ENCODE results near the gene ADRA2C. TPM values are rescaled to one million over a fixed set of nuclear protein-coding genes. Genes with fewer than 3 reads are reported as not detected.

Gene ADRA2C
- total RNA-seq, 1 donor from 2014 or later: 6.2 TPM

DNA sequence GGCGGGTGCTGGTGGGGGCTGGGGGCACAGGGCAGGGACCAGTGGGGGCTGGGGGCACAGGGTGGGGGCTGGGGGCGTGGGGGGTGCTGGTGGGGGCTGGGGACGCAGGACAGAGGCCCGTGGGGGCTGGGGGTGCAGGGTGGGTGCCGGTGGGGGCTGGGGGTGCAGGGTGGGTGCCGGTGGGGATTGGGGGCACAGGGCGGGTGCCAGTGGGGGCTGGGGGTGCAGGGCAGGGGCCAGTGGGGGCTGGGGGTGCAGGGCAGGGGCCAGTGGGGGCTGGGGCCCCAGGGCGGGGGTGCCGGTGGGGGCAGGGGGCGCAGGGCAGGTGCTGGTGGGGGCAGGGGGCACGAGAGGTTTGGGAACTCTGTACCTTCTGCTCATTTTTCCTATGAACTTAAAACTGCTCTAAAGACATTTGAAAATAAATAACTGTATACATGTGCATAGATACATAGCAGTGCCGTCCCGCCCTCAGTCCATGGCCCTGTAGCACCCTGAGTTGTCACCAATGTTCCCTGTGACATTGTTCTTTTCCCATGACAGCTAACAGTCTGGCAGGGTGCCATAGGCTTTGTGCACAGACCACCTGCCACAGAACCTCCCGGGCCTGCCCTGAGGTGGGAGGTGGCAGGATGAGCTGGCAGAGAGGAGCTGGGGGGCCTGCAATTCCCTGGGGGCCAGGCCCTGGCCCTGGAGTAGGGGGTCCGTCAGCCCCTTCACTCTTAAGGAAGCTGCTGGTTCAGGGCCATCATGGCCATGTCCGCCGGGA lies 35.6 kb upstream of the ADRA2C start:
- intact Hi-C loops (cut with DNase I): no loop called here

DNA sequence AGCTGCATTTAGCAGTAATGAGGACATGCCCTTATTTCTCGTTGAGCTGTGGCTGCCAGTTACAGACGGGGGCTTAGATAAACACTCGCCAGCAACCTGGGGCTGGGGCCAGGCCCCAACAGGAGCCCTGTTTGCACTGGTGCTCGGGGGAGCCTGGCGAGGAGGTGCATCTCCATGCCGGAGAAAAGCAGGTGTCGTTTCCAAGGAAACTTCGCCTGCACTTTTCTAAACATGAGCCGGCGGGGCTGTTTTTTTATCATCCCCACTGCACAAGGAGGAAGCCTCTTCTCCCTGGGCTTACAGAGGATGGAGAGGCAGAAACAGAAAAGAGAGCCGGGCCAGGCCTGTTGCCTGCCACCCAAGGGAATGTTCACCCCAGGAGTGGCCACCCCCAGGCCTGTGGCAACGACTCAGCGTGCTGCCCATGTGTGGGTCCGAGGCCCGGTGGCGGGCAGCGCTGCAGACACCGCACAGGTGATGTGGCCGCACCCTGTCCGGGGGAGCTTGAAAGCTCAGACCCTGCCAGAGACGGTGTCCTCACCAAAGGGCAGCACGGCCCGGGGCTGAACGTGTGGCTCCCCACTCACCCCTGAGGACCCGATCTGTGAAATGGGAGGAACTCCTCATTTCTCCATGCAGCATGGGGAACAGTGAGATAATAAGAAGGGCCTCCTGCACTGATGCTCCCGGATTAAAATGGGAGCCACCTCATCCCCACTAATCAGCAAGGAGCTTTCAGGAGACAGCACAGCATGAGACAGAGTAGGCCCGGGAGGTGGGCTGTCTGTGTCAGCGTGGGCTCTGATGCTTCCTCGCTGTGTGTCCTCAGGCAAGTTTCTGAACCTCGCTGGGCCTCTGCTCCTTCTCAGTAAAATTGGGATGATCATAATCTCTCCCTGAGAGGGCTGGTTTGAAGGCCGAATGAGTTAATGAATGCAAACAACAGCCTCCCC lies 33.8 kb upstream of the ADRA2C start:
- ATAC-seq (ENCODE audit: poor library complexity) (no peak), DNase-seq (no peak)
- intact Hi-C loops (cut with DNase I): no loop called here

More for the DNA sequence above, 35.6 kb upstream of the ADRA2C start:
- DNase-seq (no peak), ATAC-seq (ENCODE audit: poor library complexity) (peak; percentile 38)

GRCh38 chr4:3733195-3733594 lies 33.0 kb upstream of the ADRA2C start:
- intact Hi-C loops (cut with DNase I): no loop called here
- no peak for DNase-seq
- ATAC-seq (ENCODE audit: poor library complexity): no peak

- DNase-seq (no peak), ATAC-seq (ENCODE audit: poor library complexity) (no peak)
- intact Hi-C loops (cut with DNase I): no loop called here
Measured at GRCh38 chr4:3735196-3735595, 31.0 kb upstream of the ADRA2C start.

DNA sequence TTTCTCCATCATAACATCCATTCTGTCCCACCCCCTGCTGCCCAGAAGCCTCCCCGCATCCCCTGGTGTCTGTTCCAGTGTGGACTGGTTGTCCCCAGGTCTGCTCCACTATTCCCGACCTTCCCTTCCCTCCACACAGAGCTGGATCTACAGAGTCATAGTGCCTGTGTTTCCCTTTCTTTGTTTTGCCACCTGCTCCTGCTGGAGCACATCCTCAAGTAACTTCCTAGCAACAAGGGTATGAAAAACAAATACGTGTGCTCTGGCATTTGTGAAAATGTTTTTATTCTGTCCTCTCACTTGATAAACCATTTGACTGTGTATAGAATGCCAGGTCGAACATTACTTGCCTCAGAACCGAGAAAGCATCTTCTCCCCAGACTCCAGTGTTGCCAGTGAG lies 29.9 kb upstream of the ADRA2C start:
- ATAC-seq (ENCODE audit: poor library complexity) (no peak), DNase-seq (no peak)
- intact Hi-C loops (cut with DNase I): no loop called here

DNA sequence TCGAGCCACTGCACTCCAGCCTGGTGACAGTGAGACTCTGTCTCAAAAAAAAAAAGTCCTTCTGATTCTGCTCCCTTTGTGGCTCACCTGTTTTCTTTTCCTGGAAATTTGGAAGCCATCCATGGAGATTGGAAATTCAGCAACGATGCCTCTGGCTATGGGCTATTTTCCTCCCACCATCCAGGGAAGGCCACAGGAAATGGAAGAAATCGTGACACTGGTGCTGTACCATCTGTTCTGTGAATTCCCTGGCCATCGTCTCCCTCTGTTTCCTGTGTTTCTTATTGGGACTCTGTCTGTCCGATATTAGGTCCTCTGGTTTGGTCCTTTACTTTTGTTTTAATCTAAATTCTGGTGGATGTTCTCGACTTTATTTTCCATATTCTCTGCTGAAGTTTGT lies 29.4 kb upstream of the ADRA2C start:
- intact Hi-C loops (cut with DNase I): no loop called here
- ATAC-seq (ENCODE audit: poor library complexity): no peak
- DNase-seq: no peak

- intact Hi-C loops (cut with DNase I): no loop called here
- DNase-seq: no peak
- ATAC-seq (ENCODE audit: poor library complexity): no peak
Measured at GRCh38 chr4:3739577-3739976, 26.6 kb upstream of the ADRA2C start.

DNA sequence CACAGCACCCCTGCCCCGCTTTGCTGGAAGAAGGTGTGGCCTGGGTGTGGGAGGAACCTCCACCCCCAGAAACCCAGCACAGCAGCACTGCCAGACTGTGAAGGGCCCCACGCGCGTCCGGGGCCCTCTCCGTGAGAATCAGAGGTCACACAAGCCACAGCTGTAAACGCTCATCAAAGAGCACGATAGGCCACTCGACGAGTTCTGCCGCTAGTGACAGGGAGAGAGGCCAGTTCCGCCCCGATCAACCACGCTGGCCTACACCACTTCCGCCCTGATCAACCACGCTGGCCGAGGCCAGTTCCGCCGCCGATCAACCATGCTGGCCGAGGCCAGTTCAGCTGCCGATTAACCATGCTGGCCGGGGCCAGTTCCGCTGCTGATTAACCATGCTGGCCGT lies 25.9 kb upstream of the ADRA2C start:
- DNase-seq: no peak
- ATAC-seq (ENCODE audit: poor library complexity): no peak
- intact Hi-C loops (cut with DNase I): no loop called here

- DNase-seq (no peak), ATAC-seq (ENCODE audit: poor library complexity) (no peak)
- intact Hi-C loops (cut with DNase I): no loop called here
Measured at GRCh38 chr4:3741217-3742011, 24.8 kb upstream of the ADRA2C start.

- intact Hi-C loops (cut with DNase I): no loop called here
- no peak for ATAC-seq (ENCODE audit: poor library complexity)
- DNase-seq: no peak
Measured at GRCh38 chr4:3742610-3743009, 23.6 kb upstream of the ADRA2C start.

- DNase-seq (no peak), ATAC-seq (ENCODE audit: poor library complexity) (no peak)
- intact Hi-C loops (cut with DNase I): no loop called here
Measured at GRCh38 chr4:3744232-3744631, 22.0 kb upstream of the ADRA2C start.

- DNase-seq: no peak
- intact Hi-C loops (cut with DNase I): no loop called here
- ATAC-seq (ENCODE audit: poor library complexity): no peak
Measured at GRCh38 chr4:3744901-3745300, 21.3 kb upstream of the ADRA2C start.

- ATAC-seq (ENCODE audit: poor library complexity): no peak
- intact Hi-C loops (cut with DNase I): no loop called here
- no peak for DNase-seq
Measured at GRCh38 chr4:3745886-3746656, 20.1 kb upstream of the ADRA2C start.

- intact Hi-C loops (cut with DNase I): no loop called here
- ATAC-seq (ENCODE audit: poor library complexity): peak; percentile 66
- DNase-seq: no peak
Measured at GRCh38 chr4:3746701-3747580, 19.2 kb upstream of the ADRA2C start.

- DNase-seq: no peak
- ATAC-seq (ENCODE audit: poor library complexity): no peak
- intact Hi-C loops (cut with DNase I): no loop called here
Measured at GRCh38 chr4:3747581-3747904, 18.6 kb upstream of the ADRA2C start.

DNA sequence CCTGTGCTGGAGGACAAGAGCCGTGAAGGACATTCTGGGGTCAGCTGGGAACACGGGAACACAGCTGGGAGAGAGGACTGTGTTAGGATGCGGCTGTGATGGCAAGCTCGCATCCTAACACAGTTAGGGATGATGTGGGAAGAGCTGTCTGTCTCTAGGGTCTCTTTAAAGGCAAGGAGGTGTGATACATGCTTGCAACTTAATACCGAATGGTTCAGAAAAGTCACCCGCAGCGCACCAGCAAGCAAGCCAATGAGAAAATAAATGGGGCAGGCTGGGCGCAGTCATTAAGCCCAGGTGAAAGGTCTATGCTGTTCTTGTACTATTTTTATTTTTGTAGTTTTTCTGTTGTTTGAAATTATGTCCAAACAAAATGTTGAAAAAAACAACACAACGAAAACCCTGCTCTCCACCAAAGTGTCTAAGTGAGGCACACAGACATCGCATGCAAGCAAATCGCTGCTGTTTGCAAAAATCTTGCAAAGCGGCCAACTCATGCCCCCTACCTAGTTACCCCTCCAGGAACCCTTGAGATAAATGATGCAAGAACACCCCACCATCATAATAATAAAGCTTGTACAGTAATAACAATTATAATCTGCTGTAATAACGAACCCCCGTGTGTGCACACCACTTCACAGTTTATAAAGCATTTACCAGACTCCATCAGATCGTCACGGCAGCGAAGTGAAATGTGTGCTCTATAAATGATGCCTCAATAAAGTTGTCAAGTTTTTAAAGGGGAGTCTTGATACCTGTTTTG lies 17.9 kb upstream of the ADRA2C start:
- DNase-seq (no peak), ATAC-seq (ENCODE audit: poor library complexity) (no peak)
- intact Hi-C loops (cut with DNase I): no loop called here

GRCh38 chr4:3749081-3749480 lies 17.1 kb upstream of the ADRA2C start:
- DNase-seq (no peak), ATAC-seq (ENCODE audit: poor library complexity) (no peak)
- intact Hi-C loops (cut with DNase I): no loop called here
